Hepatic stellate cell (primary cell): Measurements from ENCODE around the gene RSAD2.
"Not testable (repeated sequence)": the region's sequence is repeated elsewhere in the genome, so short reads cannot be mapped to it uniquely, and the experiment has no call there.

Experiments used
- DNase-seq: peaks from one replicate; pipeline ENCODE4 v3.0.0; 2011; ENCODE audit warnings: low spot score

Gene RSAD2

DNA sequence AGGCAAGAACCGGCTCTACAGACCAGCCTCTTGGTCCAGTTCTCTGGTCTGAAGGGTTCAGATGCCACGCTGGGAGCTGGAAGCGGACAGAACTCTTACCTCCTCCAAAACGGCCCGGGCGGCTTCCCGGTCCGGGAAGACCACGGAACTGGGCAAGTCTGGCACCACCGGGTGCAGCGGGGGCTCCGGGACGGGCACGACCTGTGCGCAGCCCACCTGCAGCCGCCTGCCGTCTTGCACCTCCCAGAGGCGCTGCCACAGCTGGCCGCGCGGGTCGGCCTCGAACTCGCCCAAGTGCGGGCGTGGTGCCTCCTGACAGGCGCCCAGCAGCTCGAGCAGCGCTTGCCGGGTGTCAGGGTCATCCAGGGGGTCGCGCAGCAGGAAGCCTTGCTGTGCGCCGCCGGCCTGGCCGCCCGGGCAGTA, 12.6 kb upstream of the RSAD2 start:
- DNase-seq: no peak

DNA sequence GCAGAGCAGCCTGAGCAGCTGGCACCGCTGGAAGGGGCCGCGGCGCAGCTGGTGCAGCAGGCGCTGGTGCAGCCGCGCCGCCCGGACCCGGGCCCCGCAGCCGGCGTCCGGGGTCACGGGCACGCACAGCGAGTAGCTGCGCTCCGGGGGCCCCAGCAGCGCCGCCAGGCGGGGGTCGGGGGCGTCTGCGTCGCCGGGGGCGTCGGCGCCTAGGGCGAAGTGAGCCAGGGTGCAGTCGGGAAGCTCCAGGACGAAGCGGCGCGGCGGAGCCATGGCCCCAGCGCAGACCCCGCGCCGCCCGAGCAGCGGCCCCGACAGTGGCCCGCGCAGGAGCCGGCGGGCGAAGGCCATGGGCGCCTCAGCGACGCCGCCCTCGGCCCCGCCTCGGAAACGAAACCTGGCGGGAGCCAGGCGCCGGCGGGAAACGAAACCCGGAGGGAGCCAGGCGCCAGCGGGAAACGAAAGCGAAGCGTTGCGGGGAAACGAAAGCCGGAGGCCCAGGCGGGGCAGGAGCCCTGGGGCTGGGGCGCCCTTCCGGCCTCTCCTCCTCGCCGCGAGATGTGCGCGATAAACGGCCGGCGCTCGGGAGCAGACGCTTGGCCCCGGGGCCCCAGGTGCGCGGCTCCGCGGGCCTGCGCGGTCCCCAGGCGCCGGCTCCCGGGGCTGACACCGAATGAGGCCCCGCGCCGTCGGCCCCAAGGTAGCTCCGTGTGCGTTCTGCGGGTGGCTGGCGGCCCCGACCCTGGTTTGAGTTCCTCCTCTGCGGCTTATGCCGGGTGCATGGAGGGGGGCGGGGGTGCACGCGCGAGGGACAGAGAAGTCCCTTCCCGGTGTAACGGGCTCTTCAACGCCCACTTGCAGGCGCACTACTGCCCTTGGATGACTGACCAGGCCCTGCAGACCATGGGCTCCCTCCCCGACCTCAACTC, 12.0 kb upstream of the RSAD2 start, which contains the start of gene CMPK2:
Gene CMPK2, minus strand, starts transcription at position 562 of the 929 bp plus-strand sequence. Its CDS starts 211 bp downstream, at position 351.
- peak; percentile 54 for DNase-seq

DNA sequence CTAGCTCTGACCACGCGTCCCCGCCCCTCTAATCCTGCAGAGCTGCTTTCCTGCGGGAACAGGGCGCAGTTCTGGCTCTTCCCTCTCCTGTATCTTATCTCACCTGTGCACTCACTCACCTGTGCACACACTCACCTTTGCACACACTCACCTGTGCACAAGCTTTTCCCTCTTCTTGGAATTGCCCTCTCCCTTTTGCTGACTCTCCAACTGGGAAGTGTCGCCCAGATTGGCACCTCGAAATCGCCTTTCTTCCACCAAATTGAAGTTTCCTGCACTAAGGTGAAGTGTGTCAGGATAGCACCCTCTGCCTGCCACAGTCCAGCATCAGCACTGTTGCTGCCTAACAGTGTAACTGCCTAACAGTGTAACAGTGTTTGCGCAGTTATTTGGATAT, 11.3 kb upstream of the RSAD2 start:
- no peak for DNase-seq

DNA sequence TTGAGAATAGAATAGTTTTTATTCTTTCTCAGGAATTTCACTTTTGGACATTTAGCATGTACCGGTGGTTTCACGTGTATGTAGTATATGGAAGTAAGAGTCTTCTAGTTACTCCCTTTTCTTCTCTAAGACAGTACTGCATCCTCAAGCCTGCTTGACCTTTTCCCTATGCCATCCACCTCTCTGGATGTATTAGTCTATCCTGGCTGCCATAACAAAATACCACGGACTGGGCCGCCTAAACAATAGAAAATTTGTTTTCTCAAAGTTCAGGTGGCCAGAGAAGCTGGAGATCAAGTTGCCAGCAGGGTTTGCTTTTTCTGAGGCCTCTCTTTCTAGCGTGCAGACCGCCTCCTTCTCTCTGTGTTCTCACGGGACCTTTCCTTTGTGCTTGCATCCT, 10.6 kb upstream of the RSAD2 start:
- no peak for DNase-seq

DNA sequence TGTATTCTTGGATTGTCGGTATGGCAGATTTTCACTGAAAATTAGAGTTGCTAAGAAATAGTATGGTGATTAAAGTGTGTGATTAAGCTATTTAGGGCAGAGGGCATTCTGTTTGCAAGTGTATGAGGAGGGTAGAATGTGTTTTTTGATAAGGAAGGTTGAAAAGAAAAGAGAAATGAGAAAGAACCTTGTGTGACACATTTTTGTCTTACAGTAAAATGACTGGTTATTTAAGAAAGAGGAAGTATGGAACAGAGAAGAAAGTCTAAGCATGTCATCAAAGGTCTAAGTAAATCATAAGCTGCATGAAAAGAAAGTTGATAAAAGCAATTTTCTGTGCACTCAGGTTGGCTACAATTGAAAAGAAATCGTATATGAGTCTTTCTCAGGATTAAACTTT, 5.2 kb upstream of the RSAD2 start:
- no peak for DNase-seq

DNA sequence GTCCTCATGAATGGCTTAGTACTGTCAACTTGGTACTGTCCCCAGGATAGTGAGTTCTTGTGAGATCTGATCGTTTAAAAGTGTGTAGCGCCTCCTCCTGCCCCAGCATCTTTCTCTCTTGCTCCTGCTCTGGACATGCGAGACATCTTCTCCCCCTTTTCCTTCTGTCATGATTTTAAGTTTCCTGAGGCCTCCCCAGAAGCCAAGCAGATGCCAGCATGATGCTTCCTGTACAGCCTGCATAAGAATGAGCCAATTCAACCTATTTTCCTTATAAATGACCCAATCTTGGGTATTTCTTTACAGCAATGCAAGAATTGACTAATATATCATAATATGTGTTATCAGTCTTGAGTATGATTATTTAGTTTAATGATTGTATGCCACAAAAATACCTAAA, 3.5 kb upstream of the RSAD2 start:
- no peak for DNase-seq

DNA sequence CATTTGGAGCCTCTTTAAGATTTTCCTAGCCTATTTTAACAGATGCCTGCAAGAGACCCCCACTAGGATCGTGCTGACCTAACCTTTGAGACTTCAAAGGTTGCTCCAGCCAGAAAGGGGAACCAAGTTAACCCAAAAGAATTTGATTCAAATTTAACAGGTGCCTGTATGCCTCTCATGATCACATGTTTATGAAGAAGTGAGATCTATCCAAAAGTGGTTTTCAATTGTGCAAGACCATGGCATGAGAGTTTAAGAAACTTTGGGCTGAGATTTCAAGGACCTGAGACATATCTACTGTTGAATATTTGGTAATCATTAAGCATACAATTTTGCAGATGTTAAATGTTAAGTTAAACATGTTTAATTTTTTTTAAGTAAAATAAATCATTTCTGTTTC, 1.3 kb upstream of the RSAD2 start:
- DNase-seq: no peak

DNA sequence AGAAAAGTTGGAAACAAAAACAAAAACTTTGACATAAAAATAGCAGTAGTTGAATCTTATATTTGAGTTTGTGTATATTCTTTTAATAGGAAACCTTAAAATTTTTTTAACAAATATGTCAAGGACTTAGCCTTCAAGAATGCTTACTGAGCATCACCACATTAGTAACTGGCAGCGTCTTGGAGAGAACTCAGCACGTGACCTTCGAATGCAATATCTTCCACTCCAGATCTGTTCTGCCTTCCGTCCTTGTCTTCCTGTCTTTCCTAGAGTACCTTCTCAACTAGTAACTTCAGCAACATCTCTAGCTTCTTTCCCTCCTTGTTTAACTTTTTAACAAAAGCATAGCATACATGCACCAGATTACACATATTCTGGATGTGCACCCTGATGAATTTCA, 972 bp downstream of the RSAD2 start:
- DNase-seq: no peak

DNA sequence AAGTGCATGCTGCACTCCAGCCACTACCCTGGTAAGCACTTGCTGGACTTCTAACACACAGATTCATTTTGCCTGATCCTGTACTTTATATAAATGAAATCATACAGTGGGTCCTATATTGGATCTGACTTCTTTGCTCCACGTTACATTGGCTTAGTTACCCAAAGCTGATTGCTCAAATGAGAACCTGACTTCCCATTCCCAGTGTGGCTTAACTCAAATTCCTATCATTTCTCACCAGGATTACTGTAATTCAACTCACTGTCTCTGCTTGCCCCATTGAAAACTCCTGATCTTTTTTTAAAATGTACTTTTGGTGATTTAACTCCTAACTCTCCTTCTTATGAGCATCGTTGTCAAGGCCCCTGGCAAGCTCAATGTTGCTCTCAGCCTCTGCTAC, 1.4 kb downstream of the RSAD2 start:
- DNase-seq: no peak

DNA sequence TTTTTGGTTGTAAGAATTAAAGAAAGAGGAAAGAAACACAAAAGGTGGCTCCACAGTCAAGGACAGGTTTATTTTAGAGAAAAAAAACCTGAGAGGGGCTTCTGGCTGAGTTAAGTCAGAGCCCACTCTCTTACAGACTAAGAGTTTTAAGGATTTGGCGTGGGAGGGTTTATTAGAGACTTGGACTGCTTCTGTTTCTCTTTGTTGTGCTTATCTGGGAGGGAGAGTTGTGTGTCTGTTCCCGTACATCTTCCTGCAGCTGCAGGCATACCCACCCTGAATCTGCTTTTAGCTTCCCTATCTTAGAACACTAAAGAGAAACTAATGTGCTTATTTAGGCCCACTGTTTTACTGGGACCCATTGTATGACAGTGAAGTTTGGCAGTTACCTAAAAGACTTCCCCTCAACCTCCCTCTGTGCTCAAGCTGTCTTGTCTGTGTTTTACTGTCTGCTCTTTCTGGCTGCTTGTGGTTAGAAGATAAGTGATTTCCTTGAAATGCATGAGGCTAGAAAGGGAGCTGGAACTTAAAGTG, 2.7 kb downstream of the RSAD2 start:
- DNase-seq: no peak

DNA sequence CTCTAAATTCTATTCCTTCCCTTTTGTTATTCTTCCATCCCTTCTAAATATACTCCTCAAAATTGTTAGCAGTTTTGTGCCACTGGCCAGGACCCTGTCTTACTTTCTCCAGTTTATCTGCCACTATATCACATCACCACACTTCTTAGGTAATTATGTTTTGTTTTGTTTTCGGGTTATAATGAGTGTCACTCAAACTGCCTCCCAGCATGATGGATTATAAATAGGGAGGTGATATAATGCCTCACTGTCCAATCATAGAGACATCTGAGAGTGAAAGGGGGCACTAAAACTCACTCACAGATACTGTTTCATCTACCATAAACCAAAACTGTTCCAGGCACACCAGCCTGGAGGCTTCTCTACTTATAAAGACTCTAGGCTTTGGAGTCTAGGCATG, 3.5 kb downstream of the RSAD2 start:
- no peak for DNase-seq

DNA sequence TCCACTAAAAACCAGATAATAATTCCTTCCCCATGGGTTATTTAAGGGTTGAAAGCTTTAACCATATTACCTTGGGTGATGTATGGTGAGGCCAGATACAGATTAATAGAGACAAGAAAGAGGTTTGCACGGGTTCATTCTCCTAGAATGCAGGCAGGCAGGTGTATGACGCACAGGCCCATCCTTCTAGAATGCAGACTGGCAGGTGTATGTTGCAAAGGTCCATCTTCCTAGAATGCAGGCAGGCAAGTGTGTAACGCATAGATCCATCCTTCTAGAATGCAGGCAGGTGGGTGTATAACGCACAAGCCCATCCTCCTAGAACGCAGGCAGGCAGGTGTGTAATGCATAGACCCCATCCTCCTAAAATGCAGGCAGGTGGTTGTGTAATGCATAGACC, 3.9 kb downstream of the RSAD2 start:
- no peak for DNase-seq

DNA sequence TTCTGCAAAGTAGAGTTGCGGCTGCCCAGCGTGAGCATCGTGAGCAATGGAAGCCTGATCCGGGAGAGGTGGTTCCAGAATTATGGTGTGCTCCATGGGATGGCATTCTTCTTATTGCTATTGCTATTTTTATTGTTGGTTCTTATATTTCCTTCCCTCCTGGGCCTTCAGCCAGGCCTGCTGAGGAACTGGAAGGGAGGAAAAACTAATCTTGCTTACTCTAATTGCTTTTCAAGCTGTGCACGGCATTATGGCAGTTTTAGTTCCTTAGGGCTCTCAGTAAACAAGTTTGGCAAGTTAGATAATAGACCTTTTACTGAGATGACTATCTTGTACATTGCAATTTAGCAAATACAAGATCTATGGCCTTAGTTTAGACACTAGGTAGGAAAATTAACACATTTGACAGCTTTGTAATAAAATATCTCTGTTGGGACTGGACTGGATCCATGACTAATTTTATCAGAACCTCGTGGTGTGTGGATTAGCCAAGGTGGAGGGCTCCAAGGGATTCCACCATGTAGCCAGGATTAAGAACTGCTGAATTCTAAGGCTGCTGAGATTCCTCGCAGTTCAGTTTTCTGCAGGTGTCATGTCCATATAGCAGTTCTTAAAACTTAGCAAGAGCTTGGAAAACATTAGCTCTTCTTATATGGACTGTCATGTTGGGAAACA, 6.0 kb downstream of the RSAD2 start:
- no peak for DNase-seq

DNA sequence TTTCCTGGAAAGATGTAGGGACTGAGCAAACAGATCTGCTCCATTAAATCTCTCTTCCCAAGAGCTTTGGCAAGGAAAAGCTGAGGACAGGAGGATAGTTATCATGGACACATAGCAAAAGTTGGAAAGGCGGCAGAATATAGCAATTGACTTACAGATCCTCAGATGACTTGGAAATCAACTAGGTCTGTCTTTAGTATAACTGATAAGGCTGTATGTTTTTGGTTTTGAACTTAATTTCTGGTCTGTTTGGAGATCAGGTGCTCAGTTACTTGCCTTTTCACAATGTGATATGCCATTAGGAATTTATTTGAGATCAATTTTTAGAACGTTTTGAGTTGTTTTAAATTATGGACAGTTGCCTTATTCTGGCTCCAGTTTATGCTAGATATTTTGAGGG, 8.0 kb downstream of the RSAD2 start:
- DNase-seq: no peak

DNA sequence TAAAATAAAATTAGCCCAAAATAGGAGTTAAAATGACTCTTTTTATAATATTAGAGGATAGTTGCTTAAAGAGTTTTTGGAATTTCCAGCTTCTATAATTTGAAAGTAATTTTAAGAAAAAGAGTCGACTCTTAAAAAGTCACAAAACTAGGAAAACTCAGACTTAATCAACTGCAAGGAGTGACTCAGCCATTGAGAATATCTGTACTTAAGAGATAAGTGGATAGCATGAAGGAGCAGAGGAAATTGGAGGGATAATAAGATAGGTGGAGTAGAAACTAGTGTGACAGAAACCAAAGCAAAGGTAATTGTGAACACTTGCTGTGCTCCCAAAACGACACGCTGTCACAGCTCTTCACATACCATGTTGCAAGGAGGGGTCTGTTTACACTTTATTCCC, 8.4 kb downstream of the RSAD2 start:
- DNase-seq: no peak

DNA sequence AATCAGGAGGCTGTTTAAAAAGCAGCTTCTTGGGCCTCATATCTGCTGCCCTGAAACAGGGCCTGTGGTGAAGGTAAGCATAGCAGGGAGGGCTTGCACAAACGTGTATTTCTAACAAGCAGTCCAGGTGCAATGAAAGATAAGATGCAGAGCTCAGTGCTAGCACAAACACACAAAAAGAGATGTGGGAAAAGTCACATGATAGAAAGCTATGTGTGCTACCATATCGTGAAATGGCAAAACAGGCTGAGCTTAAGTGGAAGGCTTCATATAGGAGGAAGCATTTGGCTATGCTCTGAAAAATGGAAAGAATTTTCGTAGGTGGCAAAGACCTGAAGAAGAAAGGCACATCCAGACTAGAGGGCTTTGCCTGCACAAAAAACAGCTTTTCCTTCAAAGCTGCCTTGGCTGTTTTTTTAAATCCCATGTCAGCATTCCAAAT, 10.2 kb downstream of the RSAD2 start:
- no peak for DNase-seq

DNA sequence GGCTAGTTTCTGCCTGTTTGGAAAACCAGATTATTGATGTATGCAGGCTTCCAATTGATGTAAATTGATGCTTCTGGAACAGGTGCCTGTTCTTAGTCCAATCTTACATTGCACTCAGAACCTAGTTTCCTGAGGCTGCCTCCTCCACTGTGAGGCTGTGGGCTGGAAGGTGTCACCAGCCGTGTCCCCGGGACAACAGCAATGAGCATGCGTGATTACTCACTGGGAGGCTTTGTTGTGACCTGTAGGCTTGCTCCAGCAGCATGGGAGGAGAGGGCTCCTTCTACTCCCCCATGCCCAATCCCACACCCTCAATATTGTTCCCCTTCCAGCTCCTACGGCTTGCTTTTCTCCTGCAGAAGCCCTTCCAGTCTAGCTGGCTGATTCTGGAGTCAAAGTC, 11.1 kb downstream of the RSAD2 start:
- no peak for DNase-seq

DNA sequence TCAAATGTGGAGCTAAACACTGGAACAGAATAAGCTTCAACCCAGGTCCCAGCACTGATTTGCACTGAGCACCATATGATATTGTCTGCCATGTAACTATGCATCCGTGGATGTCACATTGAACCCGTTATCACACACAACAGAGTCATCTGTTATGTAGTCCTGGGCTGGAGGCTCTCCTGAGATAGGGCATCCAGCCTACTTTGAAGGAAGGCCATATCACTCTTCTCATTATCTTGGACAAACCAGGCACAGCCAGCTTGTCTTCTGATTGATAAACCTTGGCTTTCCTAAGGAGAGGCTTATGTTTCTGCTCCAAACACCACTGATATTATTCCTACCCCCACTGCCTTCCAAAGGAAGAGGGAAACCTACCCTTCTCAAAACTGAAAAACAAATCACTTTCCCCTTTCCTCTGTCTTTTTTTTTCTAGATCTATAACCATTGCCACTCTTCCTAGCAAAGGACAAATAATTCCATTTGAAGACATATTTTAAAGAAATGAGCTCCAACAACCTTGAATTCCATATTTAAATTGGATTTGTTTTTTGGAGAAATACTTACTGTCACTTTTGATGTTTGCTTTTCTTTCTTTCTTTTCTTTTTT, 16.4 kb downstream of the RSAD2 start:
- DNase-seq: no peak

DNA sequence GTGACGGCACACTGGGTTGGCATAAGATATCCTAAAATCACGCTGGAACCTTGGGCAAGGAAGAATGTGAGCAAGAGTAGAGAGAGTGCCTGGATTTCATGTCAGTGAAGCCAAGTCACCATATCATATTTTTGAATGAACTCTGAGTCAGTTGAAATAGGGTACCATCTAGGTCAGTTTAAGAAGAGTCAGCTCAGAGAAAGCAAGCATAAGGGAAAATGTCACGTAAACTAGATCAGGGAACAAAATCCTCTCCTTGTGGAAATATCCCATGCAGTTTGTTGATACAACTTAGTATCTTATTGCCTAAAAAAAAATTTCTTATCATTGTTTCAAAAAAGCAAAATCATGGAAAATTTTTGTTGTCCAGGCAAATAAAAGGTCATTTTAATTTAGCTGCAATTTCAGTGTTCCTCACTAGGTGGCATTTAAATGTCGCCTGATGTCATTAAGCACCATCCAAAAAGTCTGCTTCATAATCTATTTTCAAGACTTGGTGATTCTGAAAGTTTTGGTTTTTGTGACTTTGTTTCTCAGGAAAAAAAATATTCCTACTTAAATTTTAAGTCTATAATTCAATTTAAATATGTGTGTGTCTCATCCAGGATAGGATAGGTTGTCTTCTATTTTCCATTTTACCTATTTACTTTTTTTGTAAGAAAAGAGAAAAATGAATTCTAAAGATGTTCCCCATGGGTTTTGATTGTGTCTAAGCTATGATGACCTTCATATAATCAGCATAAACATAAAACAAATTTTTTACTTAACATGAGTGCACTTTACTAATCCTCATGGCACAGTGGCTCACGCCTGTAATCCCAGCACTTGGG, 19.6 kb downstream of the RSAD2 start:
- no peak for DNase-seq

DNA sequence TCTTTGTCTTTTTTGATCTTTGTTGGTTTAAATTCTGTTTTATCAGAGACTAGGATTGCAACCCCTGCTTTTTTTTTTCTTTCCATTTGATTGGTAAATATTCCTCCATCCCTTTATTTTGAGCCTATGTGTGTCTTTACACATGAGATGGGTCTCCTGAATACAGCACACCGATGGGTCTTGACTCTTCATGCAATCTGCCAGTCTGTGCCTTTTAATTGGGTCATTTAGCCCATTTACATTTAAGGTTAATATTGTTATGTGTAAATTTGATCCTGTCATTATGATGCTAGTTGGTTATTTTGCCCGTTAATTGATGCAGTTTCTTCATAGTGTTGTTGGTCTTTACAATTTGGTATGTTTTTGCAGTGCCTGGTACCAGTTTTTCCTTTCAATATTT, 25.0 kb downstream of the RSAD2 start:
- not testable (repeated sequence) for DNase-seq

DNA sequence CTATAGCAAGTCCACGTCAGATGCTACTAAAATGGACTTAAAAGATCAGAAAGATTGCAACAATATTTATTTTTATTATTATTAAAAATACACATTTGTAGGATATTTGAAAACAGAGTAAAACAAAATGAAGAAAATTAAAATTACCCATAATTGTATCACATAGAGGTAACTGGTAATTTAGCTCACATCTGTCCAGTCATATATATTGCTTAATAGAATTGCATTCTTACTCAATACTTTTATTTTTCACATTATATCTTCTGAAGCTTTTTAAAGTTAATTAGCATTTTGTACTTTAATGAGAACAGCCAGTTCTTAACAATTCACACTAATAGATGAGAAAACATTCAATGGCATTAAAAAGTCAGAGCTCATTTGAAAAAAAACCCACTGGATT, 28.1 kb downstream of the RSAD2 start:
- DNase-seq: no peak
